ENCODE data around the gene NECTIN1.

The NECTIN1 gene

DNA sequence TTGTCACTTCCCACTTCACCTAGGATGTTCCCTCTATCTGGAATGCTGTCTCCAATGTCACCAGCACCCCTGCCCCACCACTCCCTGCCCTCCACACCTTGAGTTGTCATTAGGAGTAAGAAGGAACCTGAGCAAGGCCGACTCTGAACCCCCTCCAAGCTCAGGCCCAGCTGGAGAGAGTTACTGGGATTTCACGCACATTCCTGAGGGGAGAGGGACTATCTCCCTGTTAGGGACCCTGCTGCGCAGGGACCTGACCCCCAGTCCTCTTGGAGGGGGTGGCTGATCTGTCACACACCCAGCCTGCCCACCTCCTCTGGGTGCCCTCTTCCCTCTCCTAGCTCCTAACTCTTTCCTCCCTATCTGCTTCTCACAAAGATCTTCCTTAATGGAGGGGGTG is 81.7 kb downstream of the NECTIN1 start:
- peaks cover 44% of the 10 kb centered on the region for H3K27me3 ChIP-seq (replicated peaks; ENCODE audit: insufficient read depth, low read length)
- no peak overlapping the region for H3K9ac ChIP-seq (ENCODE audit: low read length)
- TF ChIP-seq EZH2 (optimal IDR thresholded peaks at IDR 0.05; ENCODE audit: low read depth, low read length) = no peak
- TF ChIP-seq, protein P1, sequence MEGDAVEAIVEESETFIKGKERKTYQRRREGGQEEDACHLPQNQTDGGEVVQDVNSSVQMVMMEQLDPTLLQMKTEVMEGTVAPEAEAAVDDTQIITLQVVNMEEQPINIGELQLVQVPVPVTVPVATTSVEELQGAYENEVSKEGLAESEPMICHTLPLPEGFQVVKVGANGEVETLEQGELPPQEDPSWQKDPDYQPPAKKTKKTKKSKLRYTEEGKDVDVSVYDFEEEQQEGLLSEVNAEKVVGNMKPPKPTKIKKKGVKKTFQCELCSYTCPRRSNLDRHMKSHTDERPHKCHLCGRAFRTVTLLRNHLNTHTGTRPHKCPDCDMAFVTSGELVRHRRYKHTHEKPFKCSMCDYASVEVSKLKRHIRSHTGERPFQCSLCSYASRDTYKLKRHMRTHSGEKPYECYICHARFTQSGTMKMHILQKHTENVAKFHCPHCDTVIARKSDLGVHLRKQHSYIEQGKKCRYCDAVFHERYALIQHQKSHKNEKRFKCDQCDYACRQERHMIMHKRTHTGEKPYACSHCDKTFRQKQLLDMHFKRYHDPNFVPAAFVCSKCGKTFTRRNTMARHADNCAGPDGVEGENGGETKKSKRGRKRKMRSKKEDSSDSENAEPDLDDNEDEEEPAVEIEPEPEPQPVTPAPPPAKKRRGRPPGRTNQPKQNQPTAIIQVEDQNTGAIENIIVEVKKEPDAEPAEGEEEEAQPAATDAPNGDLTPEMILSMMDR (IDR thresholded peaks at IDR 0.05; ENCODE audit: low read length) = no peak
- no peak for TF ChIP-seq EZH2phosphoT487 (IDR thresholded peaks at IDR 0.05; ENCODE audit: low read length)
- H3K4me1 ChIP-seq (ENCODE audit: low read length) = no peaks in the 10 kb centered on the region
- no peak overlapping the region for H2AFZ ChIP-seq (ENCODE audit: low read length)
- no peaks in the 10 kb centered on the region for H3K79me2 ChIP-seq (ENCODE audit: low read length)
- no peaks in the 10 kb centered on the region for H3F3A ChIP-seq (ENCODE audit: insufficient read depth, low read length)
- no peak overlapping the region for H3K4me2 ChIP-seq (ENCODE audit: low read depth, low read length)
- no peak for DNase-seq
- H3K9me2 ChIP-seq (replicated peaks; ENCODE audit: insufficient read depth, low read length) = no peaks in the 10 kb centered on the region
- H3K36me3 ChIP-seq (replicated peaks; ENCODE audit: insufficient read depth, low read length) = no peaks in the 10 kb centered on the region
- H3K27ac ChIP-seq (ENCODE audit: low read length) = no peak overlapping the region
- H4K20me1 ChIP-seq (ENCODE audit: insufficient read depth, low read length) = no peaks in the 10 kb centered on the region
- no peak overlapping the region for H3K4me3 ChIP-seq (ENCODE audit: low read length)
- no peaks in the 10 kb centered on the region for H3K9me3 ChIP-seq (replicated peaks; ENCODE audit: insufficient read depth, low read length)

- no peak for DNase-seq
- no peaks in the 10 kb centered on the region for H3K79me2 ChIP-seq (ENCODE audit: low read length)
- no peak for TF ChIP-seq EZH2 (optimal IDR thresholded peaks at IDR 0.05; ENCODE audit: low read depth, low read length)
- no peak for TF ChIP-seq EZH2phosphoT487 (IDR thresholded peaks at IDR 0.05; ENCODE audit: low read length)
- TF ChIP-seq, protein P1 (IDR thresholded peaks at IDR 0.05; ENCODE audit: low read length) = no peak
- H3K27me3 ChIP-seq (replicated peaks; ENCODE audit: insufficient read depth, low read length) = peaks cover 45% of the 10 kb centered on the region
- H3K4me1 ChIP-seq (ENCODE audit: low read length) = no peaks in the 10 kb centered on the region
- no peaks in the 10 kb centered on the region for H3K9me2 ChIP-seq (replicated peaks; ENCODE audit: insufficient read depth, low read length)
- H4K20me1 ChIP-seq (ENCODE audit: insufficient read depth, low read length) = no peaks in the 10 kb centered on the region
- no peak overlapping the region for H3K9ac ChIP-seq (ENCODE audit: low read length)
- no peak overlapping the region for H2AFZ ChIP-seq (ENCODE audit: low read length)
- H3K4me2 ChIP-seq (ENCODE audit: low read depth, low read length) = no peak overlapping the region
- H3K4me3 ChIP-seq (ENCODE audit: low read length) = no peak overlapping the region
- H3K36me3 ChIP-seq (replicated peaks; ENCODE audit: insufficient read depth, low read length) = no peaks in the 10 kb centered on the region
- H3K9me3 ChIP-seq (replicated peaks; ENCODE audit: insufficient read depth, low read length) = no peaks in the 10 kb centered on the region
- no peaks in the 10 kb centered on the region for H3F3A ChIP-seq (ENCODE audit: insufficient read depth, low read length)
- H3K27ac ChIP-seq (ENCODE audit: low read length) = no peak overlapping the region
Measured at GRCh38 chr11:119645018-119645417, 84.0 kb downstream of the NECTIN1 start.

GRCh38 chr11:119644502-119644901 is 84.5 kb downstream of the NECTIN1 start:
- Histone ChIP-seq H3K36me3 (replicated peaks; ENCODE audit: insufficient read depth, low read length) (no peaks in the 10 kb centered on the region), H3K9me3 (replicated peaks; ENCODE audit: insufficient read depth, low read length) (no peaks in the 10 kb centered on the region), H3F3A (ENCODE audit: insufficient read depth, low read length) (no peaks in the 10 kb centered on the region), H3K9me2 (replicated peaks; ENCODE audit: insufficient read depth, low read length) (no peaks in the 10 kb centered on the region), H3K79me2 (ENCODE audit: low read length) (no peaks in the 10 kb centered on the region), H3K4me3 (ENCODE audit: low read length) (no peak overlapping the region), H2AFZ (ENCODE audit: low read length) (no peak overlapping the region), H3K27me3 (replicated peaks; ENCODE audit: insufficient read depth, low read length) (peaks cover 47% of the 10 kb centered on the region), H3K4me1 (ENCODE audit: low read length) (no peaks in the 10 kb centered on the region), H3K27ac (ENCODE audit: low read length) (no peak overlapping the region), H4K20me1 (ENCODE audit: insufficient read depth, low read length) (no peaks in the 10 kb centered on the region), H3K4me2 (ENCODE audit: low read depth, low read length) (no peak overlapping the region), H3K9ac (ENCODE audit: low read length) (no peak overlapping the region)
- TF ChIP-seq EZH2 (optimal IDR thresholded peaks at IDR 0.05; ENCODE audit: low read depth, low read length) = no peak
- TF ChIP-seq, protein P1 (IDR thresholded peaks at IDR 0.05; ENCODE audit: low read length) = no peak
- TF ChIP-seq EZH2phosphoT487 (IDR thresholded peaks at IDR 0.05; ENCODE audit: low read length) = no peak
- no peak for DNase-seq

Measured in MM.1S (cell line).